HG02981 (cell line): ENCODE data around the gene OTUD5.

ENCODE experiments used
- ATAC-seq: cut with Tn5 transposase; IDR thresholded peaks from one replicate; pipeline ENCODE4 v1.9.1; 2021; ENCODE audit warnings: mild to moderate bottlenecking, moderate library complexity; ENCODE audit not compliant: unreplicated experiment

The OTUD5 gene

GRCh38 chrX:48937054-48937907, 20.1 kb downstream of the OTUD5 start:
- ATAC-seq = peak; percentile 50

- no peak for ATAC-seq
Measured at GRCh38 chrX:48936429-48937053, 20.9 kb downstream of the OTUD5 start.

- ATAC-seq = no peak
Measured at GRCh38 chrX:48935301-48935670, 22.1 kb downstream of the OTUD5 start.

- ATAC-seq = no peak
Measured at GRCh38 chrX:48934581-48935300, 22.7 kb downstream of the OTUD5 start.

GRCh38 chrX:48933757-48934156, 23.6 kb downstream of the OTUD5 start:
- no peak for ATAC-seq

GRCh38 chrX:48927736-48928382, 29.5 kb downstream of the OTUD5 start:
- ATAC-seq = no peak

GRCh38 chrX:48927123-48927522, 30.3 kb downstream of the OTUD5 start:
- no peak for ATAC-seq

GRCh38 chrX:48924270-48924669, 33.1 kb downstream of the OTUD5 start:
- no peak for ATAC-seq

- no peak for ATAC-seq
Measured at GRCh38 chrX:48923771-48924170, 33.6 kb downstream of the OTUD5 start.

GRCh38 chrX:48920718-48921104, 36.7 kb downstream of the OTUD5 start:
- no peak for ATAC-seq

- no peak for ATAC-seq
Measured at GRCh38 chrX:48919947-48920717, 37.3 kb downstream of the OTUD5 start.

- ATAC-seq = peak; percentile 16
Measured at GRCh38 chrX:48919360-48919841, 38.0 kb downstream of the OTUD5 start.

- ATAC-seq = peak; percentile 70
Measured at GRCh38 chrX:48918643-48919340, 38.6 kb downstream of the OTUD5 start, which contains the start of gene PIM2. PIM2 (minus strand) TSS chrX:48919024; CDS start chrX:48918834, 190 bp downstream.

GRCh38 chrX:48918301-48918642, 39.1 kb downstream of the OTUD5 start:
- no peak for ATAC-seq

- peak; percentile 40 for ATAC-seq
Measured at GRCh38 chrX:48917139-48918001, 40.0 kb downstream of the OTUD5 start.

- no peak for ATAC-seq
Measured at GRCh38 chrX:48914593-48915493, 42.6 kb downstream of the OTUD5 start.

- ATAC-seq = no peak
Measured at GRCh38 chrX:48913605-48914366, 43.6 kb downstream of the OTUD5 start.
